Liver (tissue), 9 donors: ENCODE measurements around the gene ENAH. TPM values are rescaled to one million over a fixed set of nuclear protein-coding genes. Genes with fewer than 3 reads are reported as not detected.

ENCODE experiments used
- DNase-seq: peaks from one replicate; pipeline ENCODE4 v3.0.0-alpha.2; 2017; ENCODE audit warnings: low spot score
- H3K27ac ChIP-seq, 2 donors: one replicate each; pipeline ENCODE4 v1.7.0; 2013; ENCODE audit warnings: inconsistent platforms in 2 of 2, low read length in 2 of 2, control low read depth in 1 of 2, low read depth in 1 of 2, mild to moderate bottlenecking in 1 of 2
- H3K27me3 ChIP-seq, 4 donors: one replicate each; pipeline versions ENCODE4 v1.6.1 to v1.7.0; 2013; ENCODE audit warnings: low read length in 3 of 4, inconsistent platforms in 1 of 4, mild to moderate bottlenecking in 1 of 4, moderate library complexity in 1 of 4; ENCODE audit not compliant: control insufficient read depth in 4 of 4, insufficient read depth in 4 of 4
- H3K36me3 ChIP-seq, 4 donors: one replicate each; pipeline versions ENCODE4 v1.6.1 to v1.7.0; 2013; ENCODE audit warnings: low read length in 3 of 4, mild to moderate bottlenecking in 3 of 4, low read depth in 1 of 4, moderate library complexity in 1 of 4; ENCODE audit not compliant: control insufficient read depth in 4 of 4, insufficient read depth in 3 of 4
- H3K4me1 ChIP-seq, 4 donors: one replicate each; pipeline versions ENCODE4 v1.6.1 to v1.7.0; 2013; ENCODE audit warnings: low read length in 3 of 4, mild to moderate bottlenecking in 3 of 4, moderate library complexity in 1 of 4; ENCODE audit not compliant: control insufficient read depth in 4 of 4, insufficient read depth in 4 of 4
- H3K4me3 ChIP-seq, 3 donors: one replicate each; pipeline versions ENCODE4 v1.6.1 to v1.7.0; 2013; ENCODE audit warnings: low read length in 3 of 3, control low read depth in 1 of 3, low read depth in 1 of 3, mild to moderate bottlenecking in 1 of 3
- H3K9ac ChIP-seq, 2 donors: one replicate each; pipeline ENCODE4 v1.7.0; 2013; ENCODE audit warnings: low read length in 2 of 2, mild to moderate bottlenecking in 2 of 2, moderate library complexity in 2 of 2, control low read depth in 1 of 2, low read depth in 1 of 2
- H3K9me3 ChIP-seq, 4 donors: one replicate each; pipeline versions ENCODE4 v1.6.1 to v1.7.0; 2013; ENCODE audit warnings: low read length in 3 of 4; ENCODE audit not compliant: control insufficient read depth in 4 of 4
- ATF3 ChIP-seq: IDR thresholded peaks from 2 replicates; pipeline ENCODE4 v1.6.1; 2016; ENCODE audit warnings: antibody characterized with exemption
- CTCF ChIP-seq: fragments of 150-350 bp; IDR thresholded peaks from 2 replicates; pipeline ENCODE4 v1.5.1; 2017; ENCODE audit warnings: improper control_type of control experiment, low read depth, low read length; ENCODE audit not compliant: missing input control
- EGR1 ChIP-seq, 2 donors: IDR thresholded peaks; 2 replicates each; pipeline ENCODE4 v1.6.1; 2016 to 2018; ENCODE audit warnings: antibody characterized with exemption in 2 of 2, low read depth in 2 of 2
- FOXA1 ChIP-seq: IDR thresholded peaks from 2 replicates; pipeline ENCODE4 v1.6.1; 2016; ENCODE audit warnings: antibody characterized with exemption
- FOXA2 ChIP-seq: IDR thresholded peaks from 2 replicates; pipeline ENCODE4 v1.6.1; 2016; ENCODE audit warnings: antibody characterized with exemption
- GABPA ChIP-seq, 2 donors: IDR thresholded peaks in 1 of 2; conservative IDR thresholded peaks in 1 of 2; 2 replicates each; pipeline ENCODE4 v1.6.1; 2016; ENCODE audit warnings: antibody characterized with exemption in 2 of 2, mild to moderate bottlenecking in 1 of 2, moderate library complexity in 1 of 2
- HNF4A ChIP-seq, 2 donors: conservative IDR thresholded peaks; 2 replicates each; pipeline ENCODE4 v1.6.1; 2016; ENCODE audit warnings: antibody characterized with exemption in 2 of 2, mild to moderate bottlenecking in 2 of 2
- HNF4G ChIP-seq: IDR thresholded peaks from 2 replicates; pipeline ENCODE4 v1.6.1; 2016; ENCODE audit warnings: antibody characterized with exemption
- JUND ChIP-seq, 2 donors: IDR thresholded peaks; 2 replicates each; pipeline ENCODE4 v1.6.1; 2016; ENCODE audit warnings: antibody characterized with exemption in 2 of 2
- MAX ChIP-seq: IDR thresholded peaks from 2 replicates; pipeline ENCODE4 v1.6.1; 2016; ENCODE audit warnings: antibody characterized with exemption
- NR2F2 ChIP-seq: IDR thresholded peaks from 2 replicates; pipeline ENCODE4 v1.6.1; 2016; ENCODE audit warnings: antibody characterized with exemption
- RAD21 ChIP-seq, 2 donors: IDR thresholded peaks; 2 replicates each; pipeline ENCODE4 v1.6.1; 2016; ENCODE audit warnings: antibody characterized with exemption in 2 of 2, mild to moderate bottlenecking in 2 of 2
- REST ChIP-seq: IDR thresholded peaks from 2 replicates; pipeline ENCODE4 v1.6.1; 2016; ENCODE audit warnings: antibody characterized with exemption, mild to moderate bottlenecking
- RXRA ChIP-seq, 2 donors: IDR thresholded peaks; 2 replicates each; pipeline ENCODE4 v1.6.1; 2017 to 2018; ENCODE audit warnings: antibody characterized with exemption in 2 of 2, mild to moderate bottlenecking in 1 of 2
- SP1 ChIP-seq: IDR thresholded peaks from 2 replicates; pipeline ENCODE4 v1.6.1; 2018; ENCODE audit warnings: antibody characterized with exemption, mild to moderate bottlenecking
- TAF1 ChIP-seq: conservative IDR thresholded peaks from 2 replicates; pipeline ENCODE4 v1.6.1; 2016; ENCODE audit warnings: antibody characterized with exemption, mild to moderate bottlenecking
- YY1 ChIP-seq: IDR thresholded peaks from 2 replicates; pipeline ENCODE4 v1.6.1; 2016; ENCODE audit warnings: antibody characterized with exemption, mild to moderate bottlenecking
- ZBTB33 ChIP-seq: IDR thresholded peaks from 2 replicates; pipeline ENCODE4 v1.6.1; 2016; ENCODE audit warnings: antibody characterized with exemption
- WGBS: extraction: QIAGEN DNeasy Blood & Tissue Kit; methylation state at CpG from one replicate; pipeline ENCODE4 v1.1.7; 2013; 5-methylcytosine and 5-hydroxymethylcytosine counted together
- polyA plus RNA-seq, 2 donors: library from polyadenylated mRNA; stranded (reverse) in 1 of 2; unstranded in 1 of 2; fragments of 200-250 nt in 1 of 2; fragments of >200 nt in 1 of 2; fragmentation: Nextera tagmentation in 1 of 2; extraction: Ambion mirVana in 1 of 2; gene quantifications; one replicate each; pipeline versions ENCODE4 v1.2.1 to v1.2.3, GENCODE V29; 2013 to 2015
- total RNA-seq, 2 donors: library from RNA; depleted of rRNA; stranded (reverse); fragments of >200 nt; gene quantifications; one replicate each; pipeline ENCODE4 v1.2.3, GENCODE V29; 2014
- donor health status: healthy.
- donor health status: healthy.
- donor health status: healthy.
- donor health status: healthy.
- donor health status: healthy.

ENAH gene
- total and polyA plus RNA-seq, 4 donors, result 2.8 to 8.4 (median 4.5) TPM

- H3K4me1 ChIP-seq, result no peaks in the 10 kb centered on the region
- H3K4me3 ChIP-seq, result no peak overlapping the region
- no peak for DNase-seq
- H3K9me3 ChIP-seq, result no peaks in the 10 kb centered on the region
- no peaks in the 10 kb centered on the region for H3K27me3 ChIP-seq
- H3K36me3 ChIP-seq, result peaks cover 0 to 2% (median 0%) of the 10 kb centered on the region in 4 donors
- WGBS, result 93% methylated on average over 2 of the region's 2 CpGs
- H3K9ac ChIP-seq, result no peak overlapping the region
- H3K27ac ChIP-seq, result no peak overlapping the region
- TF ChIP-seq GABPA (IDR thresholded peaks at IDR 0.05 in 1 of 2, conservative IDR thresholded peaks at IDR 0.05 in 1 of 2) (no peak), SP1 (no peak), FOXA2 (no peak), TAF1 (no peak), ATF3 (no peak), FOXA1 (no peak), YY1 (no peak), ZBTB33 (no peak), CTCF (no peak), RAD21 (IDR thresholded peaks at IDR 0.05) (no peak), RXRA (IDR thresholded peaks at IDR 0.05) (no peak), JUND (IDR thresholded peaks at IDR 0.05) (no peak), EGR1 (IDR thresholded peaks at IDR 0.05; ENCODE audit: low read depth in 2 of 2) (no peak), MAX (no peak), REST (no peak), NR2F2 (no peak), HNF4A (conservative IDR thresholded peaks at IDR 0.05) (no peak), HNF4G (no peak)
These were observed 143.6 kb downstream of the ENAH start for GRCh38 chr1:225509376-225509707.
